A549 (cell line): Measurements from ENCODE around the gene NTN5. TPM values are rescaled to one million over a fixed set of nuclear protein-coding genes. Genes with fewer than 3 reads are reported as not detected.
"Not testable (repeated sequence)": the region's sequence is repeated elsewhere in the genome, so short reads cannot be mapped to it uniquely, and the experiment has no call there.

Experiments used
- ATAC-seq, 2 experiments: fragments of 200-7000 bp in 1 of 2; fragments of >200 bp in 1 of 2; cut with Nextera tagmentation in 1 of 2; cut with Tn5 transposase in 1 of 2; 3 replicates each; pipeline versions ENCODE4 v1.8.0 to v1.9.1; 2018 to 2020; ENCODE audit warnings: mild to moderate bottlenecking in 1 of 2, moderate library complexity in 1 of 2
- CTCF ChIA-PET: fragments of 300-600 bp; sonication (Branson Sonifier 250); formaldehyde crosslinking; extraction: SDS; loops from one replicate; lab custom pipeline; 2021; ENCODE audit warnings: antibody characterized with exemption, inconsistent platforms; lab: Yijun Ruan, JAX
- POLR2A ChIA-PET: fragments of 350-600 bp; formaldehyde crosslinking; extraction: SDS; loops from one replicate; lab custom pipeline; 2021; ENCODE audit warnings: antibody characterized with exemption, inconsistent platforms; lab: Yijun Ruan, JAX
- DNase-seq, 2 experiments: peaks; one replicate each; pipeline versions ENCODE4 v3.0.0 to v3.0.0-alpha.2; 2011 to 2016; ENCODE audit warnings: low read depth in 1 of 2, low spot score in 1 of 2
- FAIRE-seq: peaks from 2 replicates; lab custom pipeline; 2011; peaks lifted over from hg19 to GRCh38; lab: Jason Lieb, UNC
- H3K27ac ChIP-seq, 2 experiments: fragments of >200 bp; sonication (Bioruptor Twin); formaldehyde crosslinking; 3 replicates each; pipeline ENCODE4 v1.5.1; 2016 to 2017
- H3K4me1 ChIP-seq: fragments of >200 bp; sonication (Bioruptor Twin); formaldehyde crosslinking; 3 replicates; pipeline ENCODE4 v1.6.1; 2016
- H3K4me2 ChIP-seq: fragments of >200 bp; sonication (Bioruptor Twin); formaldehyde crosslinking; 3 replicates; pipeline ENCODE4 v1.6.1; 2016
- H3K4me3 ChIP-seq: fragments of >200 bp; sonication (Bioruptor Twin); formaldehyde crosslinking; 3 replicates; pipeline ENCODE4 v1.5.1; 2016
- H3K9me3 ChIP-seq: fragments of >200 bp; sonication (Bioruptor Twin); formaldehyde crosslinking; 3 replicates; pipeline ENCODE4 v1.6.1; 2016
- BHLHE40 ChIP-seq: IDR thresholded peaks from 2 replicates; pipeline ENCODE4 v1.6.1; 2012; ENCODE audit warnings: low read depth, low read length, inconsistent platforms
- EHF ChIP-seq: fragments of 250-450 bp; sonication (Bioruptor Pico); IDR thresholded peaks from 2 replicates; pipeline ENCODE4 v1.5.0; 2020; ENCODE audit warnings: mild to moderate bottlenecking
- EHMT2 ChIP-seq: fragments of 200-600 bp; sonication (generic); IDR thresholded peaks from 2 replicates; pipeline ENCODE4 v1.6.1; 2016; ENCODE audit warnings: antibody characterized with exemption, low read depth, mild to moderate bottlenecking, moderate library complexity
- FOSL2 ChIP-seq, 2 experiments: fragments of 450-650 bp in 1 of 2; fragments of >200 bp in 1 of 2; sonication (Bioruptor Twin) in 1 of 2; formaldehyde crosslinking; IDR thresholded peaks; 2 replicates each; pipeline versions ENCODE4 v1.5.0 to v1.6.1; 2016 to 2020; ENCODE audit warnings: mild to moderate bottlenecking in 1 of 2, moderate library complexity in 1 of 2
- FOXS1 ChIP-seq: fragments of 250-450 bp; sonication (Bioruptor Pico); IDR thresholded peaks from 2 replicates; pipeline ENCODE4 v1.5.0; 2020; ENCODE audit warnings: mild to moderate bottlenecking, moderate library complexity
- HDAC2 ChIP-seq: fragments of 200-600 bp; sonication (generic); IDR thresholded peaks from 2 replicates; pipeline ENCODE4 v1.6.1; 2016
- HOXB5 ChIP-seq: fragments of 250-450 bp; sonication (Bioruptor Pico); IDR thresholded peaks from 2 replicates; pipeline ENCODE4 v1.5.0; 2020; ENCODE audit warnings: mild to moderate bottlenecking, moderate library complexity
- JUN ChIP-seq, 2 experiments: fragments of >200 bp; sonication (Bioruptor Twin); formaldehyde crosslinking; IDR thresholded peaks; 2 replicates in 1 of 2; 3 replicates in 1 of 2; pipeline ENCODE4 v1.6.1; 2016 to 2017
- KDM1A ChIP-seq: fragments of 200-600 bp; sonication (generic); IDR thresholded peaks from 2 replicates; pipeline ENCODE4 v1.6.1; 2016; ENCODE audit warnings: low read depth, mild to moderate bottlenecking
- KDM5A ChIP-seq: fragments of 200-600 bp; sonication (generic); IDR thresholded peaks from 2 replicates; pipeline ENCODE4 v1.6.1; 2016; ENCODE audit warnings: antibody characterized with exemption, mild to moderate bottlenecking
- MAFK ChIP-seq: fragments of 450-650 bp; IDR thresholded peaks from 2 replicates; pipeline ENCODE4 v1.6.1; 2014; ENCODE audit not compliant: partially characterized antibody
- MAZ ChIP-seq: fragments of 150-350 bp; IDR thresholded peaks from 2 replicates; pipeline ENCODE4 v1.6.1; 2014; ENCODE audit warnings: antibody characterized with exemption, low read depth, low read length, borderline replicate concordance
- NPAS2 ChIP-seq: fragments of 250-450 bp; sonication (Bioruptor Pico); IDR thresholded peaks from 2 replicates; pipeline ENCODE4 v1.8.0; 2022; ENCODE audit warnings: mild to moderate bottlenecking, moderate library complexity, borderline replicate concordance
- NR3C1 ChIP-seq: fragments of >200 bp; sonication (Bioruptor Twin); formaldehyde crosslinking; IDR thresholded peaks from 3 replicates; pipeline ENCODE4 v1.6.1; 2017
- RNF2 ChIP-seq: fragments of 200-600 bp; sonication (generic); IDR thresholded peaks from 2 replicates; pipeline ENCODE4 v1.6.1; 2016; ENCODE audit warnings: low read depth, mild to moderate bottlenecking, antibody characterized with exemption, moderate library complexity, borderline replicate concordance
- SMC3 ChIP-seq: fragments of >200 bp; sonication (Bioruptor Twin); formaldehyde crosslinking; IDR thresholded peaks from 3 replicates; pipeline ENCODE4 v1.6.1; 2018; ENCODE audit warnings: inconsistent platforms
- SREBF2 ChIP-seq: fragments of 450-650 bp; IDR thresholded peaks from 2 replicates; pipeline ENCODE4 v1.6.1; 2014; ENCODE audit warnings: mild to moderate bottlenecking, moderate library complexity
- TP53 ChIP-seq: fragments of 250-450 bp; sonication (Bioruptor Pico); IDR thresholded peaks from 2 replicates; pipeline ENCODE4 v1.5.0; 2021; ENCODE audit warnings: mild to moderate bottlenecking, moderate library complexity
- WGBS: methylation state at CpG from one replicate; pipeline ENCODE4 v1.1.6; 2017; ENCODE audit errors: missing lambda C conversion rate; 5-methylcytosine and 5-hydroxymethylcytosine counted together
- polyA plus RNA-seq, 4 experiments: library from polyadenylated mRNA; depleted of rRNA in 3 of 4; stranded (reverse); fragments of >200 nt; fragmentation: RNase III in 1 of 4; extraction: RNeasy Plus Mini Kit Qiagen cat#74134 plus additional on column Dnase treatment in 1 of 4; gene quantifications; 2 replicates in 3 of 4; 3 replicates in 1 of 4; pipeline ENCODE4 v1.2.3, GENCODE V29; 2011 to 2017
- TF ChIP-seq, protein P1 (sequence below): fragments of >200 bp; sonication (Bioruptor Twin); formaldehyde crosslinking; IDR thresholded peaks from 2 replicates; pipeline ENCODE4 v1.6.1; 2016
- TF ChIP-seq, protein P2 (sequence below): fragments of 250-450 bp; sonication (Bioruptor Pico); IDR thresholded peaks from 2 replicates; pipeline ENCODE4 v1.5.0; 2020; ENCODE audit warnings: low read depth, mild to moderate bottlenecking, moderate library complexity
- TF ChIP-seq, protein P3 (sequence below): fragments of 200-600 bp; sonication (generic); IDR thresholded peaks from 2 replicates; pipeline ENCODE4 v1.6.1; 2016; ENCODE audit warnings: antibody characterized with exemption, mild to moderate bottlenecking, moderate library complexity
- TF ChIP-seq, protein P4 (sequence below): fragments of 250-450 bp; sonication (Bioruptor Pico); IDR thresholded peaks from 2 replicates; pipeline ENCODE4 v1.5.0; 2021; ENCODE audit warnings: mild to moderate bottlenecking, moderate library complexity, borderline replicate concordance
- TF ChIP-seq, protein P5 (sequence below): fragments of >200 bp; sonication (Bioruptor Twin); formaldehyde crosslinking; IDR thresholded peaks from 3 replicates; pipeline ENCODE4 v1.5.1; 2016

Gene NTN5
- polyA plus RNA-seq, 2 of the 4 experiments (the other 2 are of a cell fraction), result 0.18 to 0.22 TPM

DNA sequence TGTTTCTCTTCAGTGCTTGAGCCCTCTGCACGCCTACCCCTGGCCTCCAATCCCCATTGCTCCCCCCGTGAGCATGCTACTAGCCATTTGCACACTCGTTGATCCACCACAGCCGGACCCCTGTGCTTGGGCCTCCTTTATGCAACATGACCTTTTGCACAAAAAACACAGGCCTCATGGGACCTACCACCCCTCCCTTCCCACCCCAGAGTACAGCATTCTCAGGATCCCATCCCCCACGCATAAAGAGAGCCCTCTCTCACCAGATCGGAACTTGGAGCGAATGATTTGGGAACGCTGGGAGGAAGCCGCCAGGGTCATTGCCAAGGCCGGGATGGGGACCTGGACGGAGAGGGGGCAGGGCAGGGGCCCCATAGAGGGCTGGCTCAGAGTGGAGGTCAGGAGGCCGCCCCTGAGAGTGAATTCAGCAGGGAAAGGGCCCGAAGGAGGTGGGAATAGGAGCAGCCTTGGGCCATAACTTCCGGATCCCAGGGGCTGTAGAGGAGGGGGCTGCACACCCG lies 46.0 kb upstream of the NTN5 start:
- ATAC-seq (no peak), FAIRE-seq (no peak)
- Histone ChIP-seq H3K4me1 (peaks cover 17% of the 10 kb centered on the region), H3K27ac (0 out of 6 replicates have a peak overlapping the region, but pooled peaks of 1 of the 2 experiments have one; percentile 3)
- TF ChIP-seq EHMT2, result no peak
- no peak for TF ChIP-seq NPAS2 (CRISPR knock-in tag)
- TF ChIP-seq KDM5A, result no peak
- TF ChIP-seq SREBF2, result no peak
- TF ChIP-seq, protein P1, sequence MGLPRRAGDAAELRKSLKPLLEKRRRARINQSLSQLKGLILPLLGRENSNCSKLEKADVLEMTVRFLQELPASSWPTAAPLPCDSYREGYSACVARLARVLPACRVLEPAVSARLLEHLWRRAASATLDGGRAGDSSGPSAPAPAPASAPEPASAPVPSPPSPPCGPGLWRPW, result no peak
- TF ChIP-seq, protein P2, sequence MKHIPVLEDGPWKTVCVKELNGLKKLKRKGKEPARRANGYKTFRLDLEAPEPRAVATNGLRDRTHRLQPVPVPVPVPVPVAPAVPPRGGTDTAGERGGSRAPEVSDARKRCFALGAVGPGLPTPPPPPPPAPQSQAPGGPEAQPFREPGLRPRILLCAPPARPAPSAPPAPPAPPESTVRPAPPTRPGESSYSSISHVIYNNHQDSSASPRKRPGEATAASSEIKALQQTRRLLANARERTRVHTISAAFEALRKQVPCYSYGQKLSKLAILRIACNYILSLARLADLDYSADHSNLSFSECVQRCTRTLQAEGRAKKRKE (CRISPR knock-in tag), result no peak
- TF ChIP-seq, protein P3, sequence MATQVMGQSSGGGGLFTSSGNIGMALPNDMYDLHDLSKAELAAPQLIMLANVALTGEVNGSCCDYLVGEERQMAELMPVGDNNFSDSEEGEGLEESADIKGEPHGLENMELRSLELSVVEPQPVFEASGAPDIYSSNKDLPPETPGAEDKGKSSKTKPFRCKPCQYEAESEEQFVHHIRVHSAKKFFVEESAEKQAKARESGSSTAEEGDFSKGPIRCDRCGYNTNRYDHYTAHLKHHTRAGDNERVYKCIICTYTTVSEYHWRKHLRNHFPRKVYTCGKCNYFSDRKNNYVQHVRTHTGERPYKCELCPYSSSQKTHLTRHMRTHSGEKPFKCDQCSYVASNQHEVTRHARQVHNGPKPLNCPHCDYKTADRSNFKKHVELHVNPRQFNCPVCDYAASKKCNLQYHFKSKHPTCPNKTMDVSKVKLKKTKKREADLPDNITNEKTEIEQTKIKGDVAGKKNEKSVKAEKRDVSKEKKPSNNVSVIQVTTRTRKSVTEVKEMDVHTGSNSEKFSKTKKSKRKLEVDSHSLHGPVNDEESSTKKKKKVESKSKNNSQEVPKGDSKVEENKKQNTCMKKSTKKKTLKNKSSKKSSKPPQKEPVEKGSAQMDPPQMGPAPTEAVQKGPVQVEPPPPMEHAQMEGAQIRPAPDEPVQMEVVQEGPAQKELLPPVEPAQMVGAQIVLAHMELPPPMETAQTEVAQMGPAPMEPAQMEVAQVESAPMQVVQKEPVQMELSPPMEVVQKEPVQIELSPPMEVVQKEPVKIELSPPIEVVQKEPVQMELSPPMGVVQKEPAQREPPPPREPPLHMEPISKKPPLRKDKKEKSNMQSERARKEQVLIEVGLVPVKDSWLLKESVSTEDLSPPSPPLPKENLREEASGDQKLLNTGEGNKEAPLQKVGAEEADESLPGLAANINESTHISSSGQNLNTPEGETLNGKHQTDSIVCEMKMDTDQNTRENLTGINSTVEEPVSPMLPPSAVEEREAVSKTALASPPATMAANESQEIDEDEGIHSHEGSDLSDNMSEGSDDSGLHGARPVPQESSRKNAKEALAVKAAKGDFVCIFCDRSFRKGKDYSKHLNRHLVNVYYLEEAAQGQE, result no peak
- no peak for TF ChIP-seq HDAC2
- TF ChIP-seq NR3C1, result no peak
- TF ChIP-seq BHLHE40, result no peak
- no peak for TF ChIP-seq HOXB5 (CRISPR knock-in tag)
- TF ChIP-seq TP53 (CRISPR knock-in tag), result no peak
- TF ChIP-seq JUN (IDR thresholded peaks at IDR 0.05), result no peak
- no peak for TF ChIP-seq FOXS1 (CRISPR knock-in tag)
- TF ChIP-seq, all 56 proteins: peak for 0
- no peak overlapping the region for H3K4me3 ChIP-seq
- 86% methylated on average over 14 of the region's 15 CpGs for WGBS
- DNase-seq, result no peak
- ChIA-PET POLR2A (no interaction called here), CTCF (interaction anchor here (0.6 to 5.4 kb wide), 2 partner anchors 20 to 21 kb away, joined by 3 to 28 read pairs; no protein-coding TSS in a partner anchor)
- H3K4me2 ChIP-seq, result no peak overlapping the region
- H3K9me3 ChIP-seq, result no peaks in the 10 kb centered on the region

DNA sequence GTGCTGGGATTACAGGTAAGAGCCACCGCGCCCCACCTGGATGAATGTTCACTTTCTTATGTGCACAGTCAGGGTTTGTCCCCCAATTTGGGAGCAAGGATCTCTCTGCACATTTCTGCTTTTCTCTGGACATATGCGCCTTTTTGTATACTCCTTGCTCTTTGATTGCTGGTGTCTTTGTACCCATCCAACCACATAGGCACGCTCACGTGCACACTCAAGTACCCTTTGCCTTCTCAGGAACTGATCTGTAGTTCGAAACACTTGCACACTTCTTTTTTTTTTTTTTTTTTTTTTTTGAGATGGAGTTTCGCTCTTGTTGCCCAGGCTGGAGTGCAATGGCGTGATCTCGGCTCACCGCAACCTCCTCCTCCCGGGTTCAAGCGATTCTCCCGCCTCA lies 45.3 kb upstream of the NTN5 start:
- FAIRE-seq, H3K27ac ChIP-seq, POLR2A ChIA-PET, DNase-seq, H3K4me2 ChIP-seq, H3K9me3 ChIP-seq, H3K4me3 ChIP-seq, ATAC-seq: not testable (repeated sequence)
- WGBS, result 90% methylated on average over 13 of the region's 13 CpGs
- peaks cover 18% of the 10 kb centered on the region for H3K4me1 ChIP-seq
- CTCF ChIA-PET, result interaction anchor here (0.6 to 5.4 kb wide), 3 partner anchors 20 to 72 kb away, joined by 3 to 28 read pairs (median 4); partner anchors contain the start of gene CA11

DNA sequence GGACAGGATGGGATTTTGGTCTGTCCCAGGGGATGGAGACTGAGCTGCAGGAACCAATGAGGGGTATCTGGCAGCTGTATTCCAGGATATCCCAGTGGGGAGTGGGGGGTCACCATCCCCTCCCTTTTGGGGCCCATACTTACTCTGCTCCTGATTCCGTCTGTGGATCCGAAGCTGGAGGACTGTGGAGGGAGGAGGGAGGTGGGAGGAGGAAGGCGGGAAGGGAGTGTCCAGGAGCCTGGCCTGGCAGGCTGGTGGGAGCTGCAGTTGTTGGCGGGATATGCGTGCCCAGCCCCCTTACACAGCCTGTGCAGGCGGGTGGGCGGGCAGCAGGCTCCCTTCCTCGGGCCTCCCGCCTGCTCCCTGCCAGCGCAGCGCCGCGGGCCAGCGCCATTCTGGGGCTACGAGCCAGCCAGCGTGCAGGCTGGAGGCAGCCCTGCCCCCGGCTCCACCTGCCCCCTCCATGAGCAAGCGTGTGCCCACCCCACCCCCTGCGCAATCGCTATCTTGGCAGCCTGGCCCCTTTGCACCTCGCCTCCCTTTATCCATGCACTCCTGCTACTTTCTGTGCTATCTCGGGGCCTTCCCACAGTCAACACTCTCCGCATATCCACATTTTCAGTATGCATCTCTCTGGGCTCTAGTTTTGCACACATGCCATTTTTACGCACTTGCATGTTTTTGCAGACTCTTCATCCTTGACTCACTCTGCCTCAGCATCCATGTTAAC lies 43.9 kb upstream of the NTN5 start:
- no peak overlapping the region for H3K27ac ChIP-seq
- peaks cover 23% of the 10 kb centered on the region for H3K4me1 ChIP-seq
- POLR2A ChIA-PET, result no interaction called here
- TF ChIP-seq RNF2 (no peak), MAZ (no peak), MAFK (no peak), FOXS1 (CRISPR knock-in tag) (no peak), TP53 (CRISPR knock-in tag) (no peak), SMC3 (no peak), HOXB5 (CRISPR knock-in tag) (no peak), KDM1A (no peak), EHF (CRISPR knock-in tag) (no peak), FOSL2 (IDR thresholded peaks at IDR 0.05) (no peak), FOSL2 (CRISPR knock-in tag; IDR thresholded peaks at IDR 0.05) (no peak)
- TF ChIP-seq, protein P4, sequence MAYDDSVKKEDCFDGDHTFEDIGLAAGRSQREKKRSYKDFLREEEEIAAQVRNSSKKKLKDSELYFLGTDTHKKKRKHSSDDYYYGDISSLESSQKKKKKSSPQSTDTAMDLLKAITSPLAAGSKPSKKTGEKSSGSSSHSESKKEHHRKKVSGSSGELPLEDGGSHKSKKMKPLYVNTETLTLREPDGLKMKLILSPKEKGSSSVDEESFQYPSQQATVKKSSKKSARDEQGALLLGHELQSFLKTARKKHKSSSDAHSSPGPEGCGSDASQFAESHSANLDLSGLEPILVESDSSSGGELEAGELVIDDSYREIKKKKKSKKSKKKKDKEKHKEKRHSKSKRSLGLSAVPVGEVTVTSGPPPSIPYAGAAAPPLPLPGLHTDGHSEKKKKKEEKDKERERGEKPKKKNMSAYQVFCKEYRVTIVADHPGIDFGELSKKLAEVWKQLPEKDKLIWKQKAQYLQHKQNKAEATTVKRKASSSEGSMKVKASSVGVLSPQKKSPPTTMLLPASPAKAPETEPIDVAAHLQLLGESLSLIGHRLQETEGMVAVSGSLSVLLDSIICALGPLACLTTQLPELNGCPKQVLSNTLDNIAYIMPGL (CRISPR knock-in tag), result no peak
- TF ChIP-seq, protein P5, sequence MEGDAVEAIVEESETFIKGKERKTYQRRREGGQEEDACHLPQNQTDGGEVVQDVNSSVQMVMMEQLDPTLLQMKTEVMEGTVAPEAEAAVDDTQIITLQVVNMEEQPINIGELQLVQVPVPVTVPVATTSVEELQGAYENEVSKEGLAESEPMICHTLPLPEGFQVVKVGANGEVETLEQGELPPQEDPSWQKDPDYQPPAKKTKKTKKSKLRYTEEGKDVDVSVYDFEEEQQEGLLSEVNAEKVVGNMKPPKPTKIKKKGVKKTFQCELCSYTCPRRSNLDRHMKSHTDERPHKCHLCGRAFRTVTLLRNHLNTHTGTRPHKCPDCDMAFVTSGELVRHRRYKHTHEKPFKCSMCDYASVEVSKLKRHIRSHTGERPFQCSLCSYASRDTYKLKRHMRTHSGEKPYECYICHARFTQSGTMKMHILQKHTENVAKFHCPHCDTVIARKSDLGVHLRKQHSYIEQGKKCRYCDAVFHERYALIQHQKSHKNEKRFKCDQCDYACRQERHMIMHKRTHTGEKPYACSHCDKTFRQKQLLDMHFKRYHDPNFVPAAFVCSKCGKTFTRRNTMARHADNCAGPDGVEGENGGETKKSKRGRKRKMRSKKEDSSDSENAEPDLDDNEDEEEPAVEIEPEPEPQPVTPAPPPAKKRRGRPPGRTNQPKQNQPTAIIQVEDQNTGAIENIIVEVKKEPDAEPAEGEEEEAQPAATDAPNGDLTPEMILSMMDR, result no peak

More for the DNA sequence above, 43.9 kb upstream of the NTN5 start:
- no peak for DNase-seq
- FAIRE-seq, result no peak
- no peak for ATAC-seq
- Histone ChIP-seq H3K4me3 (no peak overlapping the region), H3K9me3 (no peaks in the 10 kb centered on the region), H3K4me2 (no peak overlapping the region)
- WGBS, result 77% methylated on average over 23 of the region's 24 CpGs
- CTCF ChIA-PET, result interaction anchor here (0.8 to 5.4 kb wide), 10 partner anchors 8 to 357 kb away, joined by 3 to 28 read pairs (median 4); partner anchors contain the start of gene CA11
